IPS DF 19.7 (cell line): ENCODE data around the gene BBX.
"Not testable (repeated sequence)": the region's sequence is repeated elsewhere in the genome, so short reads cannot be mapped to it uniquely, and the experiment has no call there.

Source experiments
- DNase-seq: peaks from one replicate; pipeline ENCODE4 v3.0.0-alpha.2; 2013; ENCODE audit warnings: low read depth, low spot score

Gene BBX

GRCh38 chr3:107682580-107682979, 159.8 kb downstream of the BBX start:
- DNase-seq, result no peak

GRCh38 chr3:107683447-107683846, 160.7 kb downstream of the BBX start:
- no peak for DNase-seq

GRCh38 chr3:107684431-107684925, 161.7 kb downstream of the BBX start:
- DNase-seq, result peak; percentile 33

- DNase-seq, result no peak
Observed at GRCh38 chr3:107685383-107685782, 162.6 kb downstream of the BBX start.

- DNase-seq, result no peak
Observed at GRCh38 chr3:107687056-107687581, 164.4 kb downstream of the BBX start.

GRCh38 chr3:107689355-107689754, 166.6 kb downstream of the BBX start:
- no peak for DNase-seq

GRCh38 chr3:107690522-107691138, 167.9 kb downstream of the BBX start:
- DNase-seq, result no peak

GRCh38 chr3:107691984-107692383, 169.2 kb downstream of the BBX start:
- DNase-seq, result not testable (repeated sequence)

- DNase-seq, result not testable (repeated sequence)
Observed at GRCh38 chr3:107697348-107697747, 174.6 kb downstream of the BBX start.

GRCh38 chr3:107697855-107698254, 175.1 kb downstream of the BBX start:
- not testable (repeated sequence) for DNase-seq

GRCh38 chr3:107699682-107700081, 176.9 kb downstream of the BBX start:
- no peak for DNase-seq

GRCh38 chr3:107701299-107701698, 178.5 kb downstream of the BBX start:
- no peak for DNase-seq

GRCh38 chr3:107704477-107704876, 181.7 kb downstream of the BBX start:
- no peak for DNase-seq

GRCh38 chr3:107705046-107705445, 182.3 kb downstream of the BBX start:
- DNase-seq, result no peak

GRCh38 chr3:107710851-107711250, 188.1 kb downstream of the BBX start:
- DNase-seq, result no peak

- DNase-seq, result no peak
Observed at GRCh38 chr3:107716734-107717133, 194.0 kb downstream of the BBX start.

GRCh38 chr3:107718547-107718946, 195.8 kb downstream of the BBX start:
- no peak for DNase-seq

- DNase-seq, result no peak
Observed at GRCh38 chr3:107727102-107727501, 204.3 kb downstream of the BBX start.

- DNase-seq, result no peak
Observed at GRCh38 chr3:107729686-107730085, 206.9 kb downstream of the BBX start.

GRCh38 chr3:107734317-107734716, 211.6 kb downstream of the BBX start:
- DNase-seq, result no peak

- no peak for DNase-seq
Observed at GRCh38 chr3:107737914-107738313, 215.2 kb downstream of the BBX start.

GRCh38 chr3:107738486-107739183, 215.9 kb downstream of the BBX start:
- no peak for DNase-seq

GRCh38 chr3:107739227-107739626, 216.5 kb downstream of the BBX start:
- no peak for DNase-seq
